COLO668 (cell line): Measurements from ENCODE around the gene CPN1.
"Not testable (repeated sequence)": the region's sequence is repeated elsewhere in the genome, so short reads cannot be mapped to it uniquely, and the experiment has no call there.

ENCODE experiments used
- DNase-seq: peaks from one replicate; lab custom pipeline; 2025; ENCODE audit not compliant: unreplicated experiment; lab: John Stamatoyannopoulos, UW

Gene CPN1

DNA sequence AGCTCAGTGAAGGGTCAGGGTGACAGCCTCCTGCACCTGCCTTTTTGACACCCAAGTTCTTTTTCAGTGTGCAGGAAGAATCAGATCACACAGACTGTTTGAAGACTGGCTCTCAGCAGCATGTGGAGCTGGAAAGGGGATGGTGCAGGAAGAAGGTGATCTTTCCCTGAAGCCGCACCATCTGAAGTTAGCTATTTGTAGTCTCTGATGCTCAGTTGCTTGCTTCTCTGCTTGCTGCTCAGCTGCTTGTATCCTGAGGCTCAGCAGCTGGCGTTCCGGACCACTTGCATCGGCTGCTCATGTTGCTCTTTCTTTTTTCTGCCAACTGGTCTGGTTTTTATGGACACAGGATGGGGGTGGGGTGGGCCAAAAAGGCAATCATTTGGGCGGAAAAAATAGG, 56.1 kb downstream of the CPN1 start:
- peak; percentile 71 for DNase-seq

DNA sequence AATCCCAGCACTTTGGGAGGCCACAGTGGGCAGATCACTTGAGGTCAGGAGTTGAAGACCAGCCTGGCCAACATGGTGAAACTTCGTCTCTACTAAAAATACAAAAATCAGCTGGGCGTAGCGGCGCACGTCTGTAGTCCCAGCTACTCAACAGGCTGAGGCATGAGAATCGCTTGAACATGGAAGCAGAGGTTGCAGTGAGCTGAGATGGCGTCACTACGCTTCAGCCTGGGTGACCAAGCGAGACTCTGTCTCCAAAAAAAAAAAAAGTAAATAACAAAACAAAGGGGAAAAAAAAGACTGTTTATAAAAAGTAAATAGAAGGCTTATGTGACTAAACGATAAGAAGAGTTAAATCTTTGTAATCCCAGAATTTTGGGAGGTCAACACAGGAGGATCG, 56.9 kb downstream of the CPN1 start:
- no peak for DNase-seq

DNA sequence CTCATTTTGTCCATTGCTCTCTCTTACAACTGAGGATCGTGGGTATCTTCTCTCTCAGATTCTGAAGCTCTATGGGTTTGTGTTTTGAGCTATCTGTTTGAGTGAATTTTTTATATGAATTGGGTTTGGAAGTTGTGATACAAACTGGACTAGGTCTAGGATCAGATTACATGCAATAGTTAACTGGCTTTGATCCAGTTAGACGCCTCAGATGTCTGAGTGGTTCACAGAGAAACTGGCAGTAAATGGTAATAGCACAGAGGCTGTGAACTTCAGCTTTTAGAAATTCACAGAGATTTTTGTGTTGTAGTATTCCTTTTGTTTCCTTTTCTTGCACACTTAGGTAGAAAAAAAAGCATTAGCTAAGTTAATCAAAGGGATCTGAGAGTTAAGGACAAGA, 59.3 kb downstream of the CPN1 start:
- DNase-seq, result no peak

DNA sequence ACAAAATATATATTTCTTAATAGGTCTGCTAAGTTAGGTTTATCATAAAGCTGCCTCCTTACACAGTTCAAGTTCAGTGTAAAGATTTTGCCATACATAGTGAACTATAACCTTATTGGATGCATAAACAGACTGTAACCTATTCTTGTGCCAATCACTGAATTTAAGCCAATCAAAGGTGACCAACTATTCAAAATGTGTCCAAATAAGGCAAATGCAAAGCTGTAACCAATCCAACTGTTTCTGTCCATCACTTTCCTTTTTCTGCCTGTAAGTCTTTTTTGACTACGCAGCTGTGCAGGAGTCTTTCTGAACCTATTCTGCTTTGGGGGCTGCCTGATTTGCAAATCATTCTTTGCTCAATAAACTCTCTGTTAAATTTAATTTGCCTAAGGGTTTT, 60.3 kb downstream of the CPN1 start:
- no peak for DNase-seq

DNA sequence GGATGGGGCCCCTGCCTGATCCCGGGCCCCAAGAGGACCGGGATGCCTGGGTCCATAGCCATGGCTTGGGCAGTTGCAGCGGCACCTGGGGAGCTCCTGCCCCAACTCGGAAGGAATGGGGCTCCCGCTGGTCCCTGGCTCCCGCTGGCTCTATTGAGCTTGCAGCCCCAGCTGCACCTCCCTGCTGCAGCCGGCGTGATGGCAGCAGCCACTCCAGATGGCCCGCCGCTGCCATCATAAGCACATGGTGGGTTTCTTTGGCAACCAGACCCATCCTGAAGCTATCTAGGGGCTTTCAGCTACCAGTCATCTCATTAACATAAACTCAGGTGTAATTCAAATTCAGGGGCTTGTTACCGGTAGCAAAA, 60.8 kb downstream of the CPN1 start:
- DNase-seq, result peak; percentile 55

DNA sequence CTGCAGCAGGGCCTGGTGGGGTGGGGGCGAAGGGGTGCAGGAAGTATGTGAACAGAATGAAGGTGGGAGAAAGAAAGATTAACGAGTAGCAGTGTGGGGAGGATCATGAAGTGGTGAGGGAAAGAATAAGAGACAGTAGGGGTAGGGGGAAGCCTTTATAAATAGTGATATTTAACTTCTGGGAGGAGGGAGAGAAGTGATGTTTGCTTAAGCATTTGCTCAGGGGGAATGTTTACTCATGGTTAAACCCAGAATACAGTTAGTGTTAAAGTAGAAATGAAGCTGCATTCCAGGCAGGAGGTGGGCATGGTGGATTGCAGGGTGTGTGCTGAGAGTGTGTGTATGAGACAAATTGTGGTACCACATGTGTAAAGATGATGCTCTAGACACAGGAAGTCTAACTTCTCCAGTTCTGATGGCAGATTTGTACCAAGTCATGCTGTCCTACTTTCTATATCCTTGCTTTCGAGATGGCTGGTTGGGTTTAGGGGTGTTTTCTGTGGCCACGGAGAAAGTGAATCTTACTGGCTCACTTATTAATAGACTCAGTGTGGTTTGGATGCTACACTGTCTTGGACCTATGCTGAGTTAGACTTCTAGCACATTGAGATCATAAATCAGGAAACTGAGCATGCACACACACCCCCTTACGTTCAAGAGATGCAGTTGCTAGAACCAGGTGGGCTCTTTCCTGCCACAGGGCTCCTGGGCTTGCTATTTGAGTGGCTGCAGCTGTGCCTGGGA, 61.4 kb downstream of the CPN1 start:
- DNase-seq, result peak; percentile 31

DNA sequence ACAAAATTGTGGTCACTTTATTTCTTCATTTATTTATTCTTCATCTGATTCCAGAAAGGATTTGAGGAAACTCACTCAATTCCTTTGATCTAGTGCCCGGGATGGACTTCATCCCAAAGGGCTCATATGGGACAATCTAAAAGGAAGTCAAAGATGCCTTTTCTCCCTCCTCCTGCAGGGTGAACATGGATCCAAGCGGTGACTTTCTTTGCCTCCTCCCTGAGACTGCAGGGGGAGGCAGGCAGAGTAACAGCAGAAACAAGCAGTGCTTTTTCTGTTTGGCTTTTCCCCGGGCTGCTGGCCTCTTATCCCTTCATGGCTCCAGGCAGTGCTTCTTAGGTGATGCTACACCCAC, 61.9 kb downstream of the CPN1 start:
- DNase-seq, result peak; percentile 49

DNA sequence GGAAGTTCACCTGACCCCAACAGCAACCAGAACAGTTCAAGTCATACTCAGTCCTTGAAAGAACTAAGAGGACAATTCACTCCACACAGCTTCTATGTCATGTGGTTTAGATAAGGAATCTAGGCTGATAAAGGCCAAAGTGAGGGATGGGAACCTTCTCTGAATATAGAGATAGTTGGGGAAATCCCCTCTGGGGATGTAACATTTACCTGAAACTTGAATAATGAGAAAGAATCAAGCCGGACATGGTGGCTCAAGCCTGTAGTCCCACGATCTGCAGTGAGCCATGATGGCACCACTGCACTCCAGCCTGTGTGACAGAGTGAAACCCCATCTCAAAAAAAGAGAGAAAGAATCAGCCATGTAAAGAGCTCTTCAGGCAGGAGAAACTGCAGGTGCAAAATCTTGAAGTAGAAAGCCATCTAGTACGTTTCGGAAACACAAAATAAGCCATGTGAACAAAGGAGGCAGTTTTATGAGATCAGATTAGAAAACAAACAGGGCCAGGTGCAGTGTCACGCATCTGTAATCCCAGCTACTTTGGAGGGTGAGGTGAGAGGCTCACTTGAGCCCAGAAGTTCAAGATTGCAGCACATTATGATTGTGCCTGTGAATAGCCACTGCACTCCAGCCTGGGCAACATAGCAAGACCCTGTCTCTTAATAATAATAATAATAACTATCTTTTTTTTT, 67.5 kb downstream of the CPN1 start:
- peak; percentile 36 for DNase-seq

DNA sequence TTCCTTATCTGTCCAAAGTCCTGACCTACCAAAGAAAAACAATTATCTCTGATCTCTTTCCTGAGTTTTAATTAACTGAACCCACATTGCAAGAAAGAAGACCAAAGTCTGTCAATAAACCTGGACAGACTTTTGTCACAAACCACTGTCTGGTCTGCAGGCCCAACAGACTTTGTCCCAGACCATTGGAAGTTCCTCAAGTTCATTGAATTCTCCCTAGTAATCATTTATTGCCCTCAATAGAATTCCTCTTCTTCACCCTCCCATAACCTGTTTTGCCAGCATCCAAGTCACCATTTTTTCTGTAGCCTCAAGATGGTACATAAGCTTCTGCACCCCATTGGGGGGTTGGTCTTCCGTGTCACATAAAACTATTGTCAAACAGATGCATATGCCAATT, 68.0 kb downstream of the CPN1 start:
- no peak for DNase-seq

DNA sequence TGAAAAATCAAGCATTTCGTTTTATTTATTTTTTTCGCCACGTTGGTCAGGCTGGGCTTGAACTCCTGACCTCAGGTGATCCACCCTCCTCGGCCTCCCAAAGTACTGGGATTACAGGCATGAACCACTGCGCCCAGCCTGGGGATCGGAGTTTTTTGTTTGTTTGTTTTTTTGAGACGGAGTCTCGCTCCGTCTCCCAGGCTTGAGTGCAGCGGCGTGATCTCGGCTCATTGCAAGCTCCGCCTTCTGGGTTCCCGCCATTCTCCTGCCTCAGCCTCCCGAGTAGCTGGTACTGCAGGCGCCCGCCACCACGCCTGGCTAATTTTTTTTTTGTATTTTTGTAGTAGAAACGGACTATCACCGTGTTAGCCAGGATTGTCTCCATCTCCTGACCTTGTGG, 69.8 kb downstream of the CPN1 start:
- DNase-seq, result not testable (repeated sequence)

DNA sequence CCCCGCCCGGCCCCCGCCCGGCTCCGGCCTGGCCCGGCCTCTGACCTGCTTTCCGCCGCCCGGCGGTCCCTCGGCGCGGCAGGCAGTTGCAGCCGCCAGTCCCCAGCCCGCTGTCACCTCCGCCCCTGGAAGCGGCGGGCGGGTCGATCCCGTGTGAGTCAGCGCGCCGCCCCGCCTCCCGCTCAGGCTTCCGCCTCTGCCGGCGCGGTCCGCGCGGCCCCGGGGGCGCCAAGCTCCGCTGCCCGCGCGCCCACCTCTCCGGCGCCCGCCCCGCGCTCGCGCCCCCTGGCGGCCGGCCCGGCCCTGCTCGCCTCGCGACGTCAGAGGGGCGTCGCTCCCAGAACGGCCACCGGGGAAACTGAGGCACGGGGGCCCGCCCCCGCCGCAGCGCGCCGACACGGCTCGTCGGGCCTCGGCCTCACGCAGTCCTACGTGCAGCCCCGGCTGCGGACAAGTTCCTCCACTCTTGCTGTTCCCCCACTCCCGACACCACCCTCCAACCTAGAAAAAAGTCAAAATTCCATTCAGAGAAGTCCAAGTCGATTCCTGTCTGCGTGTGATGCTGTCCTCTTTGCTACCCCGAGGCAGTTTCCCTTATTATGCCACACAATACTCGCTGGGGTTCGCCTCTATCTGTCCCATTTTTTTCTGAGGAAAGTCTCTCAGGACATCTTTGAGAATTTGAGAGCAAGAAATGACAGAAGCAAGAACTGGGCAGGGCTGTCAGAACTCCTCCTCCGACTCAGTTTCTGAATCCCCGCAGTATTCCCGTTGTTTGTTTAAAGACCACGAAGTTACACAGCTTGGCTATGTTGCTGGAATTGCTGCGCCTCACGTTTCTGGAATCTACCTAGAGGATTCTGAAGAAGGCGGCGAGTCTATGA, 71.6 kb downstream of the CPN1 start, which contains the start of gene DNMBP:
Gene DNMBP, minus strand, starts transcription at position 155 of the 884 bp plus-strand sequence. CDS start 37,823 bp downstream, outside the sequence.
- peak; percentile 89 for DNase-seq

DNA sequence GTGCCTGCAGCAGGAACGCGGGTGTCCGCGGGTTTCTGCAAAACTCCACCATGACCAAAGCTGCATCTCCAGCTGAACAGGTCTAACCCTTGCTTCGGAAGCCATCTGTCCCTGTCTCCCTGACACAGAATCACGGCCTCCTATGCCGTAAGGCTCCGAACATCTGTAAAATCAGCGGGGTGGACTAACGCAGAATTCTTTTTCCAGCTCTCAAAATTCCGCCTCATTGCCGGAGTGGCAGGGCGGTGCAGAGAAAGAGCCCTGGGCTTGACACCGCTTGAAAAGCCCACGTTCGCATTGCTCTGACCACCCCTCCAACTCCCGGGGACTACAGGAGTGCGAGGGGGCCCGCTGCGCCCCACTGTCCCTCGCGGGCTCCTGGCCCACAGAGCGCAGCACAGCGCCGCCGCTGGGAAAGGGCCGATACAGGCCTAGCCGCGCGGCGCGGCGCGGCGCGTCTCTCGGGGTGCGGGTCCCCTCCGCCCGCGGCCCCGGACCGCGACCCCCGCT, 72.3 kb downstream of the CPN1 start:
- DNase-seq, result peak; percentile 77

DNA sequence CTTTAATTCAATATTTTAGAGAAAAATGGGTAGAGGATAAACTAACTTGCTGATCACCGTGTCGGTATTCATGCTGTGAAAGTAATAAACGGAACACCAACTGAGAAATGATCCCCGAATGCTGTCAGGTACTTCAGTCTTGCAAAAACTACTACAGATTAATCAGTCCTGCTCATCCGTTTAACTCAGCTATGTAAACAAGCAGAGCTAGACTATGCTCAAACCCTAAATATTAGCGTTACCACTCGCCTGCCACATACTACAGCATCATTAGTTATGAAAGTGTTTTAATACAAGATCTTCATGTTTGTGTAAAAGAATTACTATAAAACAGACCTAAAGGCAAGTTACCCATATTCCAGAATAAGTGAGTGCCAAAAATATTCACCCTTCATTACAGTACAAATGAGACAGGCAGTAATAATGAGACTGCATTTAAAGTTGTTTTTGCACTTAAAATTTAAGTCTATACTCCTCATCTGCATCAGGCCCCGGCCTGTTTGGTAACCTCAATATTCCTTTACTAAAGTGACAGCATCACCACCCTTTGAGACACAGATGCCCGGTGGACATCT, 72.9 kb downstream of the CPN1 start:
- DNase-seq, result no peak

DNA sequence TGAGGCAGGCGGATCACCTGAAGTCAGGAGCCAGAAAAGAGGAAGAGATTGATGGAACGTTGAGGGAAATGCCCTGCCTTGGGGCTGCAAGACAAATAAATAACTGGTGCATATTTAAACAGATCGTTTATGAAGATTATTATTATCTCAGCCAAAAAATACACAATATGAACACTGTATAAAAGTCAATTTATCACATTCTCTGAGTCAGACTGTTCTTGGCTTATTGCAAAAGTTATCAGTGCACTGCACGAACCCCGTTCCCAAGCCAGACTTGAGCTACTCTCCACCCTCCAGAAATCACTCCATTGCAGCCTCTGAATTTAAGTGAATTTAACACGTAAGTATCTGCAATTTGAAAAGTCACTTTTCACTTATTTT, 73.5 kb downstream of the CPN1 start:
- no peak for DNase-seq

DNA sequence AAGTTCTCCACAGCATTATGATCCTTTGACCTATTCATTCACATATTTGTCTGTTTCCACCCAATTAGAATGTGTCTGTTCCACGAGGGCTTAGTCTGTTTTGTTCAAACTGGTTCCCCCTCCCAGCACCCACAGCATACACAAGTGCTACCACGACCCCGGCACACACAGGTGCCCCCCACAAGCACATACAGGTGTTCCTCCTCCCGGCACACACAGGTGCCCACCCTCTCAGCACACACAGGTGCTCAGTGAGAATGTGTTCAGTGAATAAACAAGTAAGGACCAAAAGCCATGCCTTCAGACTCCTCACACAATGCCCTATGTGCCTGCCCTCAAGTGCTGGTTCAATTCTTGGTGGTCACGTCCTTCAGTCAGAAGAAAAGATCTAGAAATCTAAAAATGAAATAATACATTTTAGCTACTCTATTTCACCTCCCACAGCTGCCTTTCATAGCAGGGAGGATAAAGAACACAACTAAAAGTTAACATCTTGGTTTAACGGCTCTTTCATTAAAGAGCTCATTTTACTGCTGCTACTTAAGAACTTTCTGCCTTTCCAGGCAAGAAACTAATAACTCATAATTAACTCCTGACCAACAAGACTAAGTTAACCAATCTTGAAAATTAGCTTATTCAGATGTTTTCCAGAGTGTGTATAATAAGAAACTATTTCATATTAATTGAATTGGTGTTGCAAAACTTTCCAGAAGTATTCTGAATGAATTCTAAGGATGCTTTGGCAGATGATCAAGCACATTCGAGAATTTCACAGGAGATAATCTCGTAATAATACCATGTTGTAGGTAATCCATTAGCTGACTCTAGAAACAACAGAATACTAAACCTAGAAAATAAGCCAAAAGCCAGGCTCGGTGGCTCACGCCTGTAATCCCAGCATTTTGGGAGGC, 74.2 kb downstream of the CPN1 start:
- no peak for DNase-seq

DNA sequence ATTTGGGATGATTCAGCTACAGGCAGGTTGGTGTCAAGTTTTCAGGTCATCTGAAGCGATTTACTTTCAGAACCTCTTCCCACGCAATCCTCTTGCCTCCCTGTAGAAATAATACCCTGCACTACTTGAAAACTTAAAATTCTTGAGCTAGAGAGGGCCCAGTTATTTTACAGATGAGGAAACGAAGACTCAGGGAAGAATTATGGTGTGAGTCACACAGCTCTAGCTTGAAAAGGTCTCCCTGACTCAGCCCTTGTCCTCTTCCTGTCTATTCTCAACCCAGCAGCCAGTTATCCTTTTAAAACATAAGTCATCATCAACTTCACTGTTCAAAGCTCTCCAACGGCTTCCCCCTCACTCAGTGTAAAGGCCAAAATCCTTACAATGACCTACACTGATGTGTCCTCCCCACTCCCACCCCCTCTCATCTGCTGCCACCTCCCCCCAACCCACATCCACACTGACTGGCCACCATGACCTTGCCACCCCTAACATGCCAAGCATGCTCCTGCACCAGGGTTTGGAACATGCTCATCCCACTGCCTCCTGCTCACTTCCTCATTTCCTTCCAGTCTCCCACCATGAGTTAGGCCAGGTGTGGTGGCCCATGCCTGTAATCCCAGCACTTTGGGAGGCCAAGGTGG, 75.3 kb downstream of the CPN1 start:
- no peak for DNase-seq

DNA sequence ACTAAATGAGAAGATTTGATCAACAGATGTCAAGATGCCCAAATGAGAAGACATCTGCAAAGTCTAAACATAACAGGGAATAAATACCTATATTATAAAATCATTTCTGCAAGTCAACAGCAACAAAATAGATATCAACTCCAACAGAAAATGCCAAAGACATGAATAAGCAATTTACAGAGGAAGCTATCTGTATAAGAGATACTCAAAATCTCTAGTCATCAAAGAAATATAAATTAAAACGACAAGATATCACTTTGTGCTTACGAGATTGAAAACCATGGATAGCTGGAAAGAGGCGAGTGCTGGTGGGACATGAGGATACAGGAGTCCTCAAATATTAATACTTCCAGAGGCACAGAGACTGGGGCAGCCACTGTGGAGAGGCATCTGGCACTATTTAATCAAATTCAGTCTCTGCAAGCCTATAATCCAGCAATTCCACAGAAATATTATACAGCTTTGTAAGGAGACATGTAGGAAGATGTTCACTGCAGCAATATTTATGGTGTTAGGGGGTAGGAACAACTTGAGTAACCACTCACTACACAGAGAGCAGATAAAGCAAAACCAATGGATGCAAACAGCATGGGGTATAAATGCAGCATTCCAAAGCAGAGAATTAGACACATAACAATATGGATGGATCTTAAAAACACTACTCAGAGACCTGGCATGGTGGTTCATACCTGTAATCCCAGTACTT, 76.7 kb downstream of the CPN1 start:
- no peak for DNase-seq

DNA sequence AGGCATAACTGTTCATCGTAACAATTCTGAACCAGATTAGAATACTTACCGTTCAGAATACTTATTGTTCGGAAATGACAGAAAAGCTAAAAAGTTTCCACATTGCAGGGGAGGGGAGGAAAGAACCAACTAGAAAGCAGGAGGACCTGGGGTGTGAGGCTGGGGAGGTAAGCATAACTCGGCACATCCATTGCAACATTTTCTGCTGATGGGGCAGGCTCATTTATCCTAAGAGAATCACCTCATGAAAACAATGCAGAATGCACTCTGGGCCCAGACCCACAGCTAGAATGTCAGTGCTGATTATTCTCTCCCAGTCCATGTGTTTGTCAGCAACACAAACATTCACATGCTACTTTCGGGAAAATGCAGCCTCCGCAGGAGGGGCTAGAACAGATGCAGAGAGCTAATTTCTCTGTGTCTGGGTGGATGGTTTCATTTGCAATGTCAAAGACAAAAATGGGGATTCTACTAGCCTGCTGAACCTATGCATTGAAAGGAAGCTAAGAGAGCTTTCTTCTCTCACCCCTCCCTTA, 81.5 kb downstream of the CPN1 start:
- no peak for DNase-seq
